Ascending aorta (tissue), 2 donors: ENCODE measurements around the gene LRPAP1. TPM values are rescaled to one million over a fixed set of nuclear protein-coding genes. Genes with fewer than 3 reads are reported as not detected.

Experiments used
- DNase-seq, 2 donors: peaks; one replicate each; pipeline ENCODE4 v3.0.0-alpha.2; 2019; ENCODE audit warnings: low spot score in 2 of 2
- H3K27ac ChIP-seq, 2 donors: fragments of 200-600 bp; sonication (generic); one replicate each; pipeline ENCODE4 v1.5.1; 2016 to 2017; ENCODE audit warnings: mild to moderate bottlenecking in 1 of 2
- H3K27me3 ChIP-seq: fragments of 200-600 bp; sonication (generic); one replicate; pipeline ENCODE4 v1.5.1; 2017
- H3K36me3 ChIP-seq, 2 donors: fragments of 200-600 bp; sonication (generic); one replicate each; pipeline ENCODE4 v1.5.1; 2016
- H3K4me1 ChIP-seq, 2 donors: fragments of 200-600 bp; sonication (generic); one replicate each; pipeline ENCODE4 v1.5.1; 2016 to 2017; ENCODE audit warnings: mild to moderate bottlenecking in 1 of 2
- H3K4me3 ChIP-seq, 2 donors: fragments of 200-600 bp; sonication (generic); one replicate each; pipeline ENCODE4 v1.5.1; 2016 to 2017; ENCODE audit warnings: mild to moderate bottlenecking in 1 of 2
- H3K9me3 ChIP-seq, 2 donors: fragments of 200-600 bp; sonication (generic); one replicate each; pipeline ENCODE4 v1.5.1; 2016
- intact Hi-C: fragments of 100-400 bp; cut with DNase I; formaldehyde crosslinking; loops from one replicate; pipeline ENCODE4 v1.15.1; 2023
- total RNA-seq: library from RNA; depleted of rRNA; stranded (reverse); fragments of >200 nt; gene quantifications from one replicate; pipeline ENCODE4 v1.1.0, GENCODE V29; 2016
- TF ChIP-seq, protein P1 (sequence below), 3 experiments: fragments of 200-600 bp in 2 of 3; fragments of 450-650 bp in 1 of 3; sonication (generic) in 2 of 3; IDR thresholded peaks; one replicate each; pipeline ENCODE4 v1.5.1; 2016 to 2019; ENCODE audit warnings: antibody characterized with exemption in 3 of 3, mild to moderate bottlenecking in 1 of 3, moderate library complexity in 1 of 3

The LRPAP1 gene
- total RNA-seq, 1 donor from 2014 or later = 172 TPM

DNA sequence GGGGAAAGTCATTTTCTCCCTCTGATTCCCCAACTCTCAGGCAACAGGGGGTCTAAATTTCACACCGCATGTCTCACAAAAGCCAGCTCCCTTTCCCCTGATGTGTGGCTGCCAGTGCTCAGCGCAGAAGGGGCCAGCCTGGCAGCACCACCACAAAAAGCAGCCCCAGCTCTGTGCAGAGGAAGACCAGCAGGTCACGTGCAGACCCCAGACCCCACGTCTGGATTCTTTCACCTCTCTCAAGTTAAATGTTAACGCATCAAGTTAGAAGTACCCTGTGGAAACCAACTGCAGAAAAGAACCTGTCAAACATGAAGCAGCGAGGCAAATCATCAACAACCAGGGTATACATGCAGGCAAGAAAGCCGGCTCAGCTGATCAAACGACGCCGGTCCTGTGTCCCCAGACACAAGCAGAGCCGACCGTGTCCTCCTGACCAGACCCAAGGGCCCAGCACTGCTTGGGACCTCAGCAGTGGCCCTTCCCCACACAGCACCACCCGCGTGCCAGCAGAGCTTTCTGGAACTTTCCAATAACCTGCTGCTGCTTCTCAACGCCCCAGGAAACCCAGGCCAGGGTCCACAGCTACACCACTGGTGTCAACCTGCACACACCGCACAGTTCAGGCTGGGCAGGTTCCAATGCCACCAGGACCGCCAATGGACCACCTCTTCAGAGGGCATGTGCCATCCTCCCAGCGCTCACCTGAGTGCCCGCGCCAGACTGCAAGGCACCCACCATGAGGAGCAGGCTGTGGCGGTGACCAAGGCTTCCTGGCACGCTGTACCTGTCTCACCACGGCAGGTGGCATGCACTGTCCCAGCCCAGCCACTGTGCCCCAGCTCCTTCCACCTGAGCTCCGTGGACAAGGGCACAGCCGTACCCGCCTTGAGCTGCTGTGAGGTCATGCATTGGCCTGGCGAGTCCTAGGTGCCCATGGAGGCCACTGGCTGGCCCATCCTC is 4.0 kb downstream of the LRPAP1 start:
- intact Hi-C loops = no loop called here
- Histone ChIP-seq H3K36me3 (peaks cover 33 to 45% of the 10 kb centered on the region in 2 donors), H3K9me3 (no peaks in the 10 kb centered on the region), H3K4me3 (no peak overlapping the region), H3K27me3 (no peaks in the 10 kb centered on the region), H3K4me1 (peaks cover 3 to 20% of the 10 kb centered on the region in 2 donors), H3K27ac (no peak overlapping the region)
- DNase-seq = no peak
- TF ChIP-seq, protein P1, sequence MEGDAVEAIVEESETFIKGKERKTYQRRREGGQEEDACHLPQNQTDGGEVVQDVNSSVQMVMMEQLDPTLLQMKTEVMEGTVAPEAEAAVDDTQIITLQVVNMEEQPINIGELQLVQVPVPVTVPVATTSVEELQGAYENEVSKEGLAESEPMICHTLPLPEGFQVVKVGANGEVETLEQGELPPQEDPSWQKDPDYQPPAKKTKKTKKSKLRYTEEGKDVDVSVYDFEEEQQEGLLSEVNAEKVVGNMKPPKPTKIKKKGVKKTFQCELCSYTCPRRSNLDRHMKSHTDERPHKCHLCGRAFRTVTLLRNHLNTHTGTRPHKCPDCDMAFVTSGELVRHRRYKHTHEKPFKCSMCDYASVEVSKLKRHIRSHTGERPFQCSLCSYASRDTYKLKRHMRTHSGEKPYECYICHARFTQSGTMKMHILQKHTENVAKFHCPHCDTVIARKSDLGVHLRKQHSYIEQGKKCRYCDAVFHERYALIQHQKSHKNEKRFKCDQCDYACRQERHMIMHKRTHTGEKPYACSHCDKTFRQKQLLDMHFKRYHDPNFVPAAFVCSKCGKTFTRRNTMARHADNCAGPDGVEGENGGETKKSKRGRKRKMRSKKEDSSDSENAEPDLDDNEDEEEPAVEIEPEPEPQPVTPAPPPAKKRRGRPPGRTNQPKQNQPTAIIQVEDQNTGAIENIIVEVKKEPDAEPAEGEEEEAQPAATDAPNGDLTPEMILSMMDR (IDR thresholded peaks at IDR 0.05) = no peak

DNA sequence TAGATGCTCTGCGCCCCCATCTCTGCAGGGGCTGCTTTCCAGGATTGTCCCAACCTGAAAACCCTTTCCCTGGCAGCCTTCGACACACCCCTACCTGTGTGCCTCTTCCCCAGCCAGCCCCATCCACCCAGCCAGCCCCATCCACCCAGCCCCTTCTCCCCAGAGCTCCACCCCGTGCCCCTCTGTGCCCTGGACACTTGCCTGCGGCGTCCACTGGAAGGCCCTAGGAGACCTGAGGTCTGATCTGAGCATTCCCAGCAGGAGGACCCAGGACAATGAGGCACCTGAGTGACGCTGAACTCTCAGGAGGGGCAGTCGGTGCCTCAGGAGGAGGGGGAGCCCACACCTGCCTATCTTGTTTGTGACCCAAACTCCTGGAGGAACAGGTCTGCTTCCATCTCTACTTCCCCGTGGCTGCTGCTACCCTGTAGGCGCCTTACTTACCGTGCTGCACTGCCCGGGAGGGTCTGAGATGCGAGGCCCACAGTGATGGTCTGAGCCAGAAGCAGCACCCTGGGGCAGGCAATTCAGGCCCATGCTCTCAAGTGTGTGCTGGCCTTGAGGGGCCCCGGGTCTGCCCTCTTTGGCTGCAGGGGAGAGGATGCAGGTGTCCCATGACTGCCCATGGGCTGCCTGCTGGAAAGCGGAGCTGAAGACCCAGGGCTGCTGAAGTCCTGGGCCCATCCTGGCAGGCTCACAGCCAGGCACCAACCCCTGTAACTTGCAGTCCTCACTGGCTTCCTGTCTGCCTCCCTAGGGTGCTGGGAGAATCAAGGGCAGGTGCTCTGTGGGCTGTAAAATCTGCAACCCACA is 4.9 kb downstream of the LRPAP1 start:
- no peak overlapping the region for H3K4me3 ChIP-seq
- H3K36me3 ChIP-seq = peaks cover 39 to 54% of the 10 kb centered on the region in 2 donors
- H3K27ac ChIP-seq = no peak overlapping the region
- H3K27me3 ChIP-seq = no peaks in the 10 kb centered on the region
- H3K9me3 ChIP-seq = no peaks in the 10 kb centered on the region
- no peak for DNase-seq
- intact Hi-C loops = no loop called here
- TF ChIP-seq, protein P1 (IDR thresholded peaks at IDR 0.05) = no peak
- peaks cover 3 to 13% of the 10 kb centered on the region in 2 donors for H3K4me1 ChIP-seq

DNA sequence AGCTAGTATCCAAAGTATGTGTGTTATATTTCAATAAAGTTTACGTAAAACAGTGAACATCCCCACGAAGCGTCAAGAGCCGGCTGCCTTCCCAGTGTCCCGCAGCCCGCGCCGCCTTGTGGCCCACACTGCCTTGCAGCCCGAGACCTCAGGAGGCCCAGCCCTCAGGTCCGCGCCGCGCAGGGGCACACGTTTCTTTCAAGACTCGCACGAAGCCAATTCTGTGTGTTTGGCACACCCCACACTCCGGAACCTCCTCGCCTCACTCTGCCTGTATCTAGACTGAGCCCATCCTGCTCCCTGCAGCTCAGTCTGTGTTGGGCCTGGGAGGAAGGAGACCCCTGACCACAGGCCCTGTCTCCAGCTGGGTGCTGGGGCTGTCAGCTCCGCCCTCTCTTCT is 5.8 kb downstream of the LRPAP1 start:
- intact Hi-C loops = no loop called here
- Histone ChIP-seq H3K4me3 (no peak overlapping the region), H3K27me3 (no peaks in the 10 kb centered on the region), H3K27ac (no peak overlapping the region), H3K36me3 (peaks cover 45 to 63% of the 10 kb centered on the region in 2 donors), H3K4me1 (peaks cover 3 to 13% of the 10 kb centered on the region in 2 donors), H3K9me3 (no peaks in the 10 kb centered on the region)
- DNase-seq = no peak
- TF ChIP-seq, protein P1 (IDR thresholded peaks at IDR 0.05) = no peak

DNA sequence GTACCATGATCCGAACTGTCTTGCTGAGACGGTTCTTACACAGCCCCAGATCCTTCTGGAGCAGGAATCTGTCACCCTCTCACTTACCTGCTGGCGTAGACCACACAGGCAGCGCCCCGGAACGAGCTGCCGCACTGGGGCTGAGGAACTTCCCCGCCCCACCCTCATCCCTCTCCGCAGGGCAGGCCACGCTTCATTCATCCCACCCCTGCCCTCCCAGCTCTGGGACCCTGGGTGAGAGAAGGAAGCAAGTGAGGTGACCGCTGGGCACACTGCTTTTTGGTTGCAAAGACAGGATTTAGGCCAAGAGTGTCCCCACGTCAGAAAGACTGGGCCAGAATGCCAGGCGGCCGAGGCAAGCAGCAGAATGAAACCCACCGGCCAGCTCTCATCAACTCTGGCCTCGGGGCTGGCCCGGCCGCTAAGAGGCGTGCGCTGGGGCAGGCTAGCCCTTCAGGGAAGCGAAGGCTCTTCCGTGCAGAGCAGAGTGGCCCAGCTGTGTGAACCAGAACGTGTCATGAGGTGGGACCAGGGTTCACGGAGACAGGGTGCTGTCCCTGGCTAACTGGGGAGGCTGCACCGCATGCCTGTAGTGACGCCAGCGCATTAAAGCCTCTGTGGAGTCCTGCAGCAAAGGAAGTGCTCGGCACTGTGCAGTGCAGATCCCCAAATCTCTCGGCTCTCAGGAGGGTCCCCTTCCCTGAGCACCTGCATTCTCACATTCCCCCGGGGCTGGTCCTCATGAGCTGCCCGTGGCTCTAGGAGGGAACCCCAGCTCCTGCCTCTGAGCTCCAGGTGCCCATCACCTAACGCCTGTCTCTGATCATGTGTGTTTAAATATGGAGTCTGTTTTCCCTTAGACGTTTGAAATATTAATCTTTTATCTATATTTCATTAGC is 6.4 kb downstream of the LRPAP1 start:
- H3K4me3 ChIP-seq = no peak overlapping the region
- peaks cover 3 to 6% of the 10 kb centered on the region in 2 donors for H3K4me1 ChIP-seq
- H3K9me3 ChIP-seq = no peaks in the 10 kb centered on the region
- intact Hi-C loops = no loop called here
- no peaks in the 10 kb centered on the region for H3K27me3 ChIP-seq
- DNase-seq = no peak
- no peak overlapping the region for H3K27ac ChIP-seq
- H3K36me3 ChIP-seq = peaks cover 51 to 69% of the 10 kb centered on the region in 2 donors
- TF ChIP-seq, protein P1 (IDR thresholded peaks at IDR 0.05) = no peak

DNA sequence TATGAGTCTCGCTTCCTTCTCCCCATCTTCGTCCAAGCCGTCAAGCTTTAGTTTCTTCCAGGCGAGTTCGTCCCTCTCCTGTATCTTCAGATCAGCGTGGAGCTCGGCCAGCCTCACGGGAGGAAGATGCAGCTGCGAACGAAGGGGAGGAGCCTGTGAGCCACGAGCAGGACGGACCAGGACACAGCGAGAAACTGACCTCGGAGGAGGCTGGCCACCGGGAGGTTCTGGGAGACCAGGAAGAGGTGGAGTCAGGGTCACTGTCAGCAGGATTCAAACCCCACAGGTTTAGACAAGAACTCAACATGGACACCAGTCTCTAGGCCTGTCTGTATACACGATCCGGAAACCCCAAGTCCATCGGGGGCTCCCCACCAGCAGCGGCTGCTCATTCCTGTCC is 7.3 kb downstream of the LRPAP1 start:
- Histone ChIP-seq H3K4me3 (no peak overlapping the region), H3K27ac (no peak overlapping the region), H3K27me3 (no peaks in the 10 kb centered on the region), H3K4me1 (no peaks in the 10 kb centered on the region), H3K9me3 (no peaks in the 10 kb centered on the region), H3K36me3 (peaks cover 60 to 78% of the 10 kb centered on the region in 2 donors)
- peak in 1 of 2 donors; percentile 0 for DNase-seq
- intact Hi-C loops = no loop called here
- TF ChIP-seq, protein P1 (IDR thresholded peaks at IDR 0.05) = no peak
